Cardiac muscle cell (in vitro differentiated cells and primary cell): ENCODE results near the gene INSM2. TPM values are rescaled to one million over a fixed set of nuclear protein-coding genes. Genes with fewer than 3 reads are reported as not detected.

Source experiments
- DNase-seq, 2 donors: peaks; one replicate each; pipeline versions ENCODE4 v3.0.0 to v3.0.0-alpha.2; 2010 to 2017; ENCODE audit warnings: low read depth in 1 of 2, low spot score in 1 of 2
- H3K27ac ChIP-seq: fragments of 200-600 bp; sonication (generic); 2 replicates; pipeline ENCODE4 v1.5.1; 2016
- H3K27me3 ChIP-seq: fragments of 200-600 bp; sonication (generic); 2 replicates; pipeline ENCODE4 v1.6.0; 2016; ENCODE audit warnings: control low read depth
- H3K36me3 ChIP-seq: fragments of 200-600 bp; sonication (generic); 2 replicates; pipeline ENCODE4 v1.5.1; 2016; ENCODE audit warnings: control low read depth
- H3K4me1 ChIP-seq: fragments of 200-600 bp; sonication (generic); 2 replicates; pipeline ENCODE4 v1.8.1; 2017; ENCODE audit warnings: low read depth, mild to moderate bottlenecking, mixed run types
- H3K4me3 ChIP-seq: fragments of 200-600 bp; sonication (generic); 2 replicates; pipeline ENCODE4 v1.5.1; 2016; ENCODE audit warnings: mild to moderate bottlenecking
- H3K9me3 ChIP-seq: fragments of 200-600 bp; sonication (generic); 2 replicates; pipeline ENCODE4 v1.5.1; 2017; ENCODE audit warnings: low read depth, mild to moderate bottlenecking, control low read depth
- polyA plus RNA-seq: library from polyadenylated mRNA; unstranded; fragments of >200 nt; fragmentation: Nextera tagmentation; extraction: Ambion mirVana; gene quantifications from 2 replicates; pipeline ENCODE4 v1.2.1, GENCODE V29; 2016
- total RNA-seq: library from RNA; depleted of rRNA; stranded (reverse); fragments of >200 nt; gene quantifications from 2 replicates; pipeline ENCODE4 v1.2.3, GENCODE V29; 2016
- TF ChIP-seq, protein P1 (sequence below): IDR thresholded peaks from 2 replicates; pipeline ENCODE4 v1.5.1; 2012; ENCODE audit warnings: low read depth, mild to moderate bottlenecking, low read length

The INSM2 gene
- total and polyA plus RNA-seq, 2 experiments from 2014 or later, result not detected

DNA sequence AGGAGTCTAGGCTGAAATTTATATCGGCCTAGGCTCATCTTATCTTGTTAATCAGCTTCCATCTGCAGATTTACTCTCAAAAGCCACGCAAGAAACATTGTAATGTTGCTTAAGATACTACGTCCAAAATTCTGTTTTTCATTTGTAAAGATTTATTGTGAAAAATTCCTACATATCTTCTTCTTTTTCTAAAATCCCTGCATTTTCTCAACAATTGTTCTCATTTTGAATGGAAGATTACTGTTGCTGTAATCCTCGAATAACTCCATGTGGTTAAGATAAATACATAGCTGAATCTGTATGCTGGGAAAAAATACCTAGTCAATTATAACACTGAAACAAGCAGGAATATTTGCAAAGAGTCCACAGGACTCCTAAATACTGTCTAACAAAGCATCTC lies 15.6 kb downstream of the INSM2 start:
- no peaks in the 10 kb centered on the region for H3K9me3 ChIP-seq

DNA sequence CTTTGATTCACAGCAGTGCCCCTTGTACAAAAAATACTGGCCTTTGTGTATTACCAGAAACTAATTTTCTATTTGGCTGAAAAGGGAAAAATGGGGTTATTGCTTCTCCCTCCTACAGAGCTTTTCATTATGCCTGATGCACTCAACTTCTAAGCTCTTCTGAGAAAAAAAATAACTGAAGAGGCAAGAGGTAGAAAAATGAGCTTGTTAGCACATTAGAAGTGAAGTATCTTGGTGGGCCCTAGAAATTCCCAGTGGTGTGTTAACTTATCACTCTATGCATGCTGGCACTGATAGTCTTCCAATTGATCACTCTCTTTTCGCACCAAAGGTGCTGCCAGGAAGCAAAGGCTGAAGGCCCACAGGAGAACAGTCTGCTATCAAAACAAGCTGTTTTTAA lies 17.1 kb downstream of the INSM2 start:
- DNase-seq, result no peak
- TF ChIP-seq, protein P1, sequence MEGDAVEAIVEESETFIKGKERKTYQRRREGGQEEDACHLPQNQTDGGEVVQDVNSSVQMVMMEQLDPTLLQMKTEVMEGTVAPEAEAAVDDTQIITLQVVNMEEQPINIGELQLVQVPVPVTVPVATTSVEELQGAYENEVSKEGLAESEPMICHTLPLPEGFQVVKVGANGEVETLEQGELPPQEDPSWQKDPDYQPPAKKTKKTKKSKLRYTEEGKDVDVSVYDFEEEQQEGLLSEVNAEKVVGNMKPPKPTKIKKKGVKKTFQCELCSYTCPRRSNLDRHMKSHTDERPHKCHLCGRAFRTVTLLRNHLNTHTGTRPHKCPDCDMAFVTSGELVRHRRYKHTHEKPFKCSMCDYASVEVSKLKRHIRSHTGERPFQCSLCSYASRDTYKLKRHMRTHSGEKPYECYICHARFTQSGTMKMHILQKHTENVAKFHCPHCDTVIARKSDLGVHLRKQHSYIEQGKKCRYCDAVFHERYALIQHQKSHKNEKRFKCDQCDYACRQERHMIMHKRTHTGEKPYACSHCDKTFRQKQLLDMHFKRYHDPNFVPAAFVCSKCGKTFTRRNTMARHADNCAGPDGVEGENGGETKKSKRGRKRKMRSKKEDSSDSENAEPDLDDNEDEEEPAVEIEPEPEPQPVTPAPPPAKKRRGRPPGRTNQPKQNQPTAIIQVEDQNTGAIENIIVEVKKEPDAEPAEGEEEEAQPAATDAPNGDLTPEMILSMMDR, result no peak
- no peaks in the 10 kb centered on the region for H3K27me3 ChIP-seq
- H3K27ac ChIP-seq, result no peak overlapping the region
- H3K9me3 ChIP-seq, result no peaks in the 10 kb centered on the region
- H3K36me3 ChIP-seq, result no peaks in the 10 kb centered on the region
- peaks cover 21% of the 10 kb centered on the region for H3K4me1 ChIP-seq
- no peak overlapping the region for H3K4me3 ChIP-seq

More for the DNA sequence above, 15.6 kb downstream of the INSM2 start:
- DNase-seq, result no peak
- no peaks in the 10 kb centered on the region for H3K36me3 ChIP-seq
- TF ChIP-seq, protein P1, result no peak
- H3K4me3 ChIP-seq, result no peak overlapping the region
- peaks cover 21% of the 10 kb centered on the region for H3K4me1 ChIP-seq
- H3K27ac ChIP-seq, result no peak overlapping the region
- H3K27me3 ChIP-seq, result no peaks in the 10 kb centered on the region

DNA sequence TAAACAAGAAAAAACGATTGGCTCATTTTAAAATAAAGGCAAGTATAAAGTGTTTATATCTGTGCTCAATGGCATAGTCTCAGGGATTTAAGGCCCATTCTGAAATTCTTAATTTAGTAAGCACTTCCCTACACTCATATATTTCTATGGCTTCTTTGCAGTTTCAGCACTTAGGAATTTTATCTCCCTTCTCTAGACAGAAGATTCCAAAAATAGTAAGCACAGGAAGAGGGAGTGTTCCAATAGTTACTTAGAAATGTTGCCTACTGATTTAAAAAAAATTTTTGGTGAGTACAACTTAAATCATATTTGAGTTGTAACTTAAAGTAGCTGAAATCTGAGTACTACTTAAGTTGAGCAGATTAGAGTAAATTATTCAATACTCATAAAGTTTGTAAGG lies 19.8 kb downstream of the INSM2 start:
- H3K4me1 ChIP-seq, result peaks cover 21% of the 10 kb centered on the region
- peak; percentile 19 to 66 for DNase-seq
- TF ChIP-seq, protein P1, result no peak
- no peaks in the 10 kb centered on the region for H3K9me3 ChIP-seq
- no peaks in the 10 kb centered on the region for H3K36me3 ChIP-seq
- H3K27me3 ChIP-seq, result no peaks in the 10 kb centered on the region
- H3K27ac ChIP-seq, result peak overlapping the region; percentile 84
- no peak overlapping the region for H3K4me3 ChIP-seq

DNA sequence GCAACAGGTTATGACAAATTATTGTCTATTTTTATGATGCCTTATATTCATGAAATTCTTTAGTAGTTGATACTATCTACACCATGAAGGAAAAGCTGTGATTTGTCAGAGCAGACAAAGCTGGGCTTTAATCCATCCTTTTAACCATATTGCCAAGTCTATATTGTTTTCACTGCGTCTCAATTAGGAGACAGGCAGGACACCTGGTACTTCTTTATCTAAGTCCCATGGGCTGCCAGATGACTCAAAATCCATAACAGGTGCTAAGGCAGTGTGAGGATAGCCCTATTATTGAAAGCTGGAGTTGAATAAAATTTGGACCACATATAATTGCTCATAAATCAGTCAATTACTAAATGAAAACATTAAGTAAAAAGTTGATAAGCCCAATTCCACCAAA lies 22.6 kb downstream of the INSM2 start:
- Histone ChIP-seq H3K27ac (no peak overlapping the region), H3K4me3 (no peak overlapping the region), H3K9me3 (no peaks in the 10 kb centered on the region), H3K4me1 (peaks cover 14% of the 10 kb centered on the region), H3K36me3 (no peaks in the 10 kb centered on the region), H3K27me3 (no peaks in the 10 kb centered on the region)
- TF ChIP-seq, protein P1, result no peak
- DNase-seq, result no peak

DNA sequence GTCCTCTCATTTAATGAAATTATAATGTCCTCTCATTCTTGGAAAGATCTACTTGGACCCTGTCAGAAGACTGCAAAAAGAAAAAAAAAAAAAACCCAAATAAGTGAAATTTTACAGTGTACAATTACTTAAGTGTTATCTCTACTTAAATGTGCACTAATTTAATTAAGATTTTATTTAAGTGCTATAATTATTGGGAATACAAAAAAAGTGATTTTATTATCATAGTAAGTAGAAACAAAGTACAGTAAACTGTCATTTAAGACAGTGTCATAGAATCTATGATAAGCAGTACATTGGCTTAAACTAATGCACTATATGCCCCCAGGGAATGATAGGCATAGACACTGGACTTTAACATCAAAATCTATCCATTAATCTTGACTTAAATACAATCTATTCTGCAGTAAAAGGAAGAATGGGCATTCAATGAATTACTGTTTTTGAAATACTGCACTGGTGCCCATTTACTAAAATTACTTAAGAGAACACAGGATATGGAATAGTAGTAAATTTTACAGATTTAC lies 23.3 kb downstream of the INSM2 start:
- Histone ChIP-seq H3K27ac (no peak overlapping the region), H3K36me3 (no peaks in the 10 kb centered on the region), H3K9me3 (no peaks in the 10 kb centered on the region), H3K27me3 (no peaks in the 10 kb centered on the region), H3K4me1 (peaks cover 12% of the 10 kb centered on the region), H3K4me3 (no peak overlapping the region)
- TF ChIP-seq, protein P1, result no peak
- DNase-seq, result no peak
